ENCODE data around the gene LMX1B.

DNA sequence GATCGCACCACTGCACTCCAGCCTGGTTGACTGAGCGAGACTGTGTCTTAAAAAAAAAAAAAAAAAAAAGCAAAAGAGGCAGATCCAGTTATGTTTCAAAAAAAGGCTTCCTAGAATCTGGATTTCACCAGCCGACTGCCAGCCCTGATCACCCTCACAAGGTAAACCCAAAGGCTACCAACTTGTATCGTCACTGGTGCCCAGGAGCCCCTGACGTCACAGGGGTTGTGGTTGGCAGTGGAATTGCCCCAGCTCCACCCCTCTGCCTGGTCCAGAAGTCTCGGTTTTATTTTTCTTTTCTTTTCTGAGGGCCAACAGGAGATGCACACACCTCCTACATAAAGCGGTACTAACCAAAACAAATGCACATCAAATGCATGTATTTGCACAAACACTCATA is 6.0 kb upstream of the LMX1B start:
- no peak for TF ChIP-seq RAD21 (IDR thresholded peaks at IDR 0.05; ENCODE audit: low read length)
- TF ChIP-seq, protein P1, sequence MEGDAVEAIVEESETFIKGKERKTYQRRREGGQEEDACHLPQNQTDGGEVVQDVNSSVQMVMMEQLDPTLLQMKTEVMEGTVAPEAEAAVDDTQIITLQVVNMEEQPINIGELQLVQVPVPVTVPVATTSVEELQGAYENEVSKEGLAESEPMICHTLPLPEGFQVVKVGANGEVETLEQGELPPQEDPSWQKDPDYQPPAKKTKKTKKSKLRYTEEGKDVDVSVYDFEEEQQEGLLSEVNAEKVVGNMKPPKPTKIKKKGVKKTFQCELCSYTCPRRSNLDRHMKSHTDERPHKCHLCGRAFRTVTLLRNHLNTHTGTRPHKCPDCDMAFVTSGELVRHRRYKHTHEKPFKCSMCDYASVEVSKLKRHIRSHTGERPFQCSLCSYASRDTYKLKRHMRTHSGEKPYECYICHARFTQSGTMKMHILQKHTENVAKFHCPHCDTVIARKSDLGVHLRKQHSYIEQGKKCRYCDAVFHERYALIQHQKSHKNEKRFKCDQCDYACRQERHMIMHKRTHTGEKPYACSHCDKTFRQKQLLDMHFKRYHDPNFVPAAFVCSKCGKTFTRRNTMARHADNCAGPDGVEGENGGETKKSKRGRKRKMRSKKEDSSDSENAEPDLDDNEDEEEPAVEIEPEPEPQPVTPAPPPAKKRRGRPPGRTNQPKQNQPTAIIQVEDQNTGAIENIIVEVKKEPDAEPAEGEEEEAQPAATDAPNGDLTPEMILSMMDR (IDR thresholded peaks at IDR 0.05): no peak
- TF ChIP-seq POLR2AphosphoS5 (IDR thresholded peaks at IDR 0.05; ENCODE audit: low read depth, low read length): no peak
- no peak for TF ChIP-seq YY1 (IDR thresholded peaks at IDR 0.05; ENCODE audit: low read depth)
- no peak for TF ChIP-seq MXI1 (IDR thresholded peaks at IDR 0.05; ENCODE audit: low read depth, low read length)
- TF ChIP-seq EZH2phosphoT487 (IDR thresholded peaks at IDR 0.05; ENCODE audit: borderline replicate concordance, low read depth): no peak
- no peak for TF ChIP-seq FOXJ3 (CRISPR knock-in tag; IDR thresholded peaks at IDR 0.05)
- TF ChIP-seq NRF1 (IDR thresholded peaks at IDR 0.05; ENCODE audit: low read depth, low read length): no peak

Measured in SK-N-SH (cell line).